HCT116 (cell line): ENCODE data around the gene SLC12A1. TPM values are rescaled to one million over a fixed set of nuclear protein-coding genes. Genes with fewer than 3 reads are reported as not detected.

ENCODE experiments used
- ATAC-seq: fragments of 200-7000 bp; cut with Tn5 transposase; 2 replicates; pipeline ENCODE4 v1.9.1; 2020; ENCODE audit warnings: mild to moderate bottlenecking, moderate library complexity
- BruUV-seq: library from RNA; stranded (reverse); fragments of 400-500 nt; replicated peaks from 2 replicates; lab custom pipeline; 2021; lab: Mats Ljungman, UMichigan
- CTCF ChIA-PET: fragments of 300-600 bp; sonication (Branson Sonifier 250); formaldehyde crosslinking; loops from one replicate; lab custom pipeline; 2021; ENCODE audit warnings: antibody characterized with exemption; lab: Charles Lee
- POLR2A ChIA-PET: fragments of 300-600, 350-600 bp; sonication (Branson Sonifier 250); formaldehyde crosslinking; loops from one replicate; lab custom pipeline; 2021; ENCODE audit warnings: antibody characterized with exemption; lab: Charles Lee
- RAD21 ChIA-PET, 2 experiments: fragments of 300-600 bp; sonication (Branson Sonifier 250); formaldehyde crosslinking; loops; one replicate each; lab custom pipeline; 2023; ENCODE audit warnings: low total read pairs in 2 of 2; ENCODE audit not compliant: uncharacterized antibody in 2 of 2, unreplicated experiment in 2 of 2, low non-redundant PET in 1 of 2; lab: Charles Lee
- DNase-seq: peaks from one replicate; pipeline ENCODE4 v3.0.0-alpha.2; 2010; ENCODE audit warnings: low read depth, low spot score
- H2AFZ ChIP-seq: fragments of 200-600 bp; shearing (Covaris generic), sonication (generic); 2 replicates; pipeline ENCODE4 v1.6.1; 2017; ENCODE audit warnings: low read depth, mixed run types, mixed read lengths, antibody characterized with exemption, low read length; ENCODE audit not compliant: poor library complexity, severe bottlenecking
- H3K27ac ChIP-seq: 2 replicates; pipeline ENCODE4 v1.5.1; 2012; ENCODE audit warnings: low read depth, low read length
- H3K27me3 ChIP-seq: fragments of 200-600 bp; sonication (generic); 2 replicates; pipeline ENCODE4 v1.6.1; 2016; ENCODE audit warnings: mixed run types, low read length, mixed read lengths; ENCODE audit not compliant: insufficient read depth
- H3K36me3 ChIP-seq, 2 experiments: fragments of 200-500 bp in 1 of 2; fragments of 200-600 bp in 1 of 2; sonication (Bioruptor generic) in 1 of 2; sonication (generic) in 1 of 2; 2 replicates each; pipeline versions ENCODE4 v1.5.1 to v1.6.1; 2014 to 2016; ENCODE audit warnings: low read length in 2 of 2, inconsistent platforms in 1 of 2, mixed read lengths in 1 of 2, mixed run types in 1 of 2; ENCODE audit not compliant: insufficient read depth in 2 of 2, control insufficient read depth in 1 of 2
- H3K4me1 ChIP-seq, 2 experiments: fragments of 200-600 bp in 1 of 2; sonication (generic) in 1 of 2; 2 replicates each; pipeline versions ENCODE4 v1.5.1 to v1.6.1; 2012 to 2017; ENCODE audit warnings: low read length in 2 of 2, inconsistent platforms in 1 of 2, mild to moderate bottlenecking in 1 of 2, mixed read lengths in 1 of 2, mixed run types in 1 of 2, moderate library complexity in 1 of 2; ENCODE audit not compliant: insufficient read depth in 2 of 2, control insufficient read depth in 1 of 2
- H3K4me2 ChIP-seq: fragments of 200-600 bp; sonication (generic); 2 replicates; pipeline ENCODE4 v1.6.1; 2017; ENCODE audit warnings: mixed run types, low read length, mixed read lengths
- H3K4me3 ChIP-seq, 2 experiments: fragments of 200-600 bp in 1 of 2; sonication (generic) in 1 of 2; replicated peaks in 1 of 2; 2 replicates each; pipeline ENCODE4 v1.5.1; 2011 to 2016; ENCODE audit warnings: low read length in 2 of 2, control low read depth in 1 of 2, low read depth in 1 of 2, mild to moderate bottlenecking in 1 of 2, mixed read lengths in 1 of 2, mixed run types in 1 of 2
- H3K79me2 ChIP-seq: fragments of 200-600 bp; sonication (generic); 2 replicates; pipeline ENCODE4 v1.6.1; 2017; ENCODE audit warnings: mild to moderate bottlenecking, mixed run types, low read length, moderate library complexity, mixed read lengths; ENCODE audit not compliant: insufficient read depth
- H3K9ac ChIP-seq: fragments of 200-600 bp; sonication (generic); 2 replicates; pipeline ENCODE4 v1.6.1; 2016; ENCODE audit warnings: low read length, mixed read lengths
- H3K9me2 ChIP-seq: fragments of 200-600 bp; sonication (generic), shearing (Covaris generic); 2 replicates; pipeline ENCODE4 v1.6.1; 2017; ENCODE audit warnings: mixed run types, mild to moderate bottlenecking, moderate library complexity; ENCODE audit not compliant: insufficient read depth
- H3K9me3 ChIP-seq, 2 experiments: fragments of 200-500 bp in 1 of 2; fragments of 200-600 bp in 1 of 2; sonication (Bioruptor generic) in 1 of 2; sonication (generic) in 1 of 2; 2 replicates each; pipeline ENCODE4 v1.6.1; 2014 to 2017; ENCODE audit warnings: low read length in 2 of 2, mixed read lengths in 2 of 2, inconsistent platforms in 1 of 2, low read depth in 1 of 2, mild to moderate bottlenecking in 1 of 2, mixed run types in 1 of 2, moderate library complexity in 1 of 2; ENCODE audit not compliant: control insufficient read depth in 1 of 2, insufficient read depth in 1 of 2
- H4K20me1 ChIP-seq: fragments of 200-600 bp; sonication (generic), shearing (Covaris generic); 2 replicates; pipeline ENCODE4 v1.6.1; 2017; ENCODE audit warnings: mixed run types, mild to moderate bottlenecking, moderate library complexity; ENCODE audit not compliant: insufficient read depth
- ATF3 ChIP-seq: IDR thresholded peaks from 2 replicates; pipeline ENCODE4 v1.6.1; 2012
- CEBPB ChIP-seq: IDR thresholded peaks from 2 replicates; pipeline ENCODE4 v1.6.1; 2012; ENCODE audit warnings: low read depth
- CTCF ChIP-seq, 3 experiments: fragments of 200-600 bp in 1 of 3; sonication (generic) in 1 of 3; IDR thresholded peaks in 2 of 3; conservative IDR thresholded peaks in 1 of 3; 2 replicates each; pipeline ENCODE4 v1.5.1; 2012 to 2017; ENCODE audit warnings: low read depth in 2 of 3, low read length in 2 of 3, antibody characterized with exemption in 1 of 3, borderline replicate concordance in 1 of 3, control low read depth in 1 of 3, mild to moderate bottlenecking in 1 of 3, mixed read lengths in 1 of 3, mixed run types in 1 of 3, moderate library complexity in 1 of 3; ENCODE audit not compliant: insufficient read depth in 1 of 3
- ELF1 ChIP-seq: IDR thresholded peaks from 2 replicates; pipeline ENCODE4 v1.6.1; 2012; ENCODE audit warnings: low read depth, borderline replicate concordance
- EZH2 ChIP-seq: fragments of 200-600 bp; sonication (generic); IDR thresholded peaks from 2 replicates; pipeline ENCODE4 v1.6.1; 2017; ENCODE audit warnings: antibody characterized with exemption, mixed run types
- EZH2phosphoT487 ChIP-seq: fragments of 200-600 bp; IDR thresholded peaks from 2 replicates; pipeline ENCODE4 v1.6.1; 2018; ENCODE audit warnings: antibody characterized with exemption, borderline replicate concordance
- FOSL1 ChIP-seq: IDR thresholded peaks from 2 replicates; pipeline ENCODE4 v1.6.1; 2012; ENCODE audit warnings: low read depth
- JUND ChIP-seq: IDR thresholded peaks from 2 replicates; pipeline ENCODE4 v1.6.1; 2012
- MAX ChIP-seq: IDR thresholded peaks from 2 replicates; pipeline ENCODE4 v1.6.1; 2012
- POLR2A ChIP-seq: IDR thresholded peaks from 2 replicates; pipeline ENCODE4 v1.7.0; 2011; ENCODE audit warnings: borderline replicate concordance; ENCODE audit not compliant: insufficient read depth, insufficient read length; ENCODE audit errors: extremely low read depth
- POLR2AphosphoS5 ChIP-seq: IDR thresholded peaks from 2 replicates; pipeline ENCODE4 v1.6.1; 2011; ENCODE audit warnings: mild to moderate bottlenecking, low read depth, low read length, moderate library complexity
- SIN3A ChIP-seq: IDR thresholded peaks from 2 replicates; pipeline ENCODE4 v1.6.1; 2012; ENCODE audit warnings: low read depth
- SP1 ChIP-seq: IDR thresholded peaks from 2 replicates; pipeline ENCODE4 v1.6.1; 2012; ENCODE audit warnings: low read depth
- SRF ChIP-seq: IDR thresholded peaks from 2 replicates; pipeline ENCODE4 v1.6.1; 2012; ENCODE audit warnings: low read depth
- TCF7L2 ChIP-seq: IDR thresholded peaks from 2 replicates; pipeline ENCODE4 v1.7.0; 2011; ENCODE audit warnings: borderline replicate concordance, inconsistent platforms; ENCODE audit not compliant: insufficient read depth, insufficient read length; ENCODE audit errors: extremely low read depth
- YY1 ChIP-seq: IDR thresholded peaks from 2 replicates; pipeline ENCODE4 v1.6.1; 2011; ENCODE audit warnings: low read length, low read depth, moderate library complexity, mild to moderate bottlenecking; ENCODE audit not compliant: insufficient replicate concordance; ENCODE audit errors: extremely low read depth
- ZFX ChIP-seq: fragments of 450-650 bp; IDR thresholded peaks from 2 replicates; pipeline ENCODE4 v1.6.1; 2017
- intact Hi-C: fragments of 100-400 bp; cut with micrococcal nuclease; formaldehyde crosslinking; loops from 2 replicates; pipeline ENCODE4 v1.10.0; 2022
- total RNA-seq: library from RNA; stranded (reverse); gene quantifications from one replicate; pipeline ENCODE4 v1.2.1, GENCODE V29; 2021; ENCODE audit not compliant: unreplicated experiment

SLC12A1 gene
- total RNA-seq, 1 experiment from 2014 or later: not detected

- H2AFZ ChIP-seq: no peak overlapping the region
- CTCF ChIA-PET: no interaction called here
Measured at GRCh38 chr15:48178648-48178931, 27.5 kb upstream of the SLC12A1 start.

More at GRCh38 chr15:48178648-48178931, 27.5 kb upstream of the SLC12A1 start:
- Histone ChIP-seq H3K27me3 (no peaks in the 10 kb centered on the region), H3K4me2 (no peak overlapping the region), H3K4me1 (no peaks in the 10 kb centered on the region), H3K9me3 (no peaks in the 10 kb centered on the region), H3K79me2 (no peaks in the 10 kb centered on the region), H3K9me2 (no peaks in the 10 kb centered on the region), H3K4me3 (no peak overlapping the region), H3K27ac (no peak overlapping the region), H3K9ac (no peak overlapping the region), H4K20me1 (no peaks in the 10 kb centered on the region), H3K36me3 (no peaks in the 10 kb centered on the region)
- ChIA-PET RAD21 (no interaction called here), POLR2A (no interaction called here)
- DNase-seq: no peak
- ATAC-seq: no peak
- TF ChIP-seq ATF3 (no peak), FOSL1 (no peak), ELF1 (no peak), CEBPB (no peak), SIN3A (no peak), ZFX (no peak), EZH2 (no peak), TCF7L2 (no peak), MAX (no peak), SRF (no peak), SP1 (no peak), POLR2A (no peak), CTCF (IDR thresholded peaks at IDR 0.05 in 2 of 3, conservative IDR thresholded peaks at IDR 0.05 in 1 of 3; ENCODE audit: borderline replicate concordance in 1 of 3, insufficient read depth in 1 of 3, low read depth in 2 of 3, low read length in 2 of 3) (no peak), EZH2phosphoT487 (no peak), YY1 (no peak), JUND (no peak), POLR2AphosphoS5 (no peak)
- intact Hi-C loops: no loop called here
- BruUV-seq: no TSS peak
